ENCODE results near the gene NKX2-8.
"Not testable (repeated sequence)": the region's sequence is repeated elsewhere in the genome, so short reads cannot be mapped to it uniquely, and the experiment has no call there.

- TF ChIP-seq POLR2A, EP300 (IDR thresholded peaks at IDR 0.05): not testable (repeated sequence)
Measured at GRCh38 chr14:36544280-36544679, 38.1 kb downstream of the NKX2-8 start.
